SK-N-MC (cell line): ENCODE data around the gene SULT1C2.

ENCODE experiments used
- EZH2 ChIP-seq: fragments of 200-600 bp; sonication (generic); IDR thresholded peaks from one replicate; pipeline ENCODE4 v1.6.1; 2017; ENCODE audit warnings: antibody characterized with exemption
- POLR2AphosphoS5 ChIP-seq: IDR thresholded peaks from 2 replicates; pipeline ENCODE4 v1.6.1; 2012; ENCODE audit warnings: mild to moderate bottlenecking, low read depth, low read length, borderline replicate concordance

DNA sequence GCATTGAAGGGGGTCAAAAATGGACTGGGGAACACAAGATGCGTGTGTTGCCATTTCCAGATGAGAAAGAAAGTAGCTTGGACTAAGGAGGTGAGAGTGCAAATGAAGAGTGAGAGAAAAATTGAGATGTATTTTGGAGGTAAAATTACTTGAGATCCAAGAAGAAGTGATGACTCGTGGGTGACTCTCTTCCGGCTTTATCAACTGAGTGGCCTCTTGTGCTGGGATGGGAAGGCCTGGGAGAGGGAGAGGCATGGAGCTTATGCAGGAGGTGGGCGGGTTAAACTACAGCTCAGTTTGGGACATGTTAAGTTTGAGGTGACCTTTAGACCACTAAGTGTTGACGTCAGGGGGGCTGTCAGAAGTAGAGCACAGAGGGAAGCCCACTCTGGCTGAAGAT lies 34.9 kb downstream of the SULT1C2 start:
- TF ChIP-seq EZH2 = no peak
- no peak for TF ChIP-seq POLR2AphosphoS5
